ENCODE data around the gene GALM. TPM values are rescaled to one million over a fixed set of nuclear protein-coding genes. Genes with fewer than 3 reads are reported as not detected.

The GALM gene
- total RNA-seq, 1 experiment from 2014 or later = 10.0 TPM

- no peak for DNase-seq
- Mint-ChIP-seq H3K36me3 (ENCODE audit: insufficient read depth in 1 of 3, low read depth in 3 of 3) (no peaks in the 10 kb centered on the region), H3K9me3 (no peaks in the 10 kb centered on the region), H3K27me3 (ENCODE audit: low read depth) (no peaks in the 10 kb centered on the region; the same call in 1 of the 2 replicates), H3K27ac (no peak overlapping the region), H3K4me3 (no peak overlapping the region; a peak in 1 of 5 replicates), H3K4me1 (no peaks in the 10 kb centered on the region)
- Histone ChIP-seq H4K8ac (replicated peaks; ENCODE audit: insufficient read length, low read depth, low read length) (no peak overlapping the region), H3K9ac (ENCODE audit: extremely low read depth, insufficient read length, low read length) (no peak overlapping the region), H2BK20ac (ENCODE audit: low read depth, low read length, poor library complexity, severe bottlenecking) (no peak overlapping the region), H4K5ac (ENCODE audit: insufficient read length, low read depth, low read length) (no peak overlapping the region), H4K20me1 (ENCODE audit: control insufficient read depth, insufficient read depth, insufficient read length) (no peaks in the 10 kb centered on the region), H3K9me3 (ENCODE audit: control insufficient read depth, low read depth, low read length) (no peaks in the 10 kb centered on the region), H3K14ac (ENCODE audit: insufficient read depth, low read length) (no peak overlapping the region), H2BK15ac (ENCODE audit: low read depth, low read length) (no peak overlapping the region; the same call in 1 of the 2 replicates), H3K56ac (ENCODE audit: insufficient read length, low read depth, low read length) (no peak overlapping the region), H3K23me2 (ENCODE audit: insufficient read length, low read depth, low read length, poor library complexity, severe bottlenecking) (no peaks in the 10 kb centered on the region), H3K18ac (ENCODE audit: insufficient read length, low read depth, low read length) (no peak overlapping the region), H2BK12ac (ENCODE audit: insufficient read length, low read depth, low read length) (no peak overlapping the region), H4K91ac (ENCODE audit: insufficient read length, low read depth, low read length) (no peak overlapping the region), H3K4me2 (ENCODE audit: insufficient read depth, insufficient read length, low read length) (no peak overlapping the region), H2AK5ac (ENCODE audit: insufficient read length, low read length) (no peak overlapping the region), H3K79me2 (ENCODE audit: insufficient read depth, low read length) (no peaks in the 10 kb centered on the region), H3K79me1 (ENCODE audit: insufficient read depth, low read depth, low read length, poor library complexity, severe bottlenecking) (no peaks in the 10 kb centered on the region), H3K23ac (ENCODE audit: insufficient read length, low read depth, low read length) (no peak overlapping the region), H3K27me3 (ENCODE audit: insufficient read depth, low read length) (no peaks in the 10 kb centered on the region), H3K4ac (ENCODE audit: low read depth, low read length) (no peak overlapping the region), H2BK120ac (ENCODE audit: low read depth, low read length, poor library complexity, severe bottlenecking) (no peak overlapping the region), H3T11ph (ENCODE audit: low read length) (no peak overlapping the region), H2AFZ (ENCODE audit: low read length) (no peak overlapping the region), H3K27ac (ENCODE audit: insufficient read length, low read depth, low read length) (no peak overlapping the region), H2BK5ac (ENCODE audit: insufficient read length, low read length) (no peak overlapping the region), H3K4me1 (ENCODE audit: insufficient read depth, low read length) (no peaks in the 10 kb centered on the region)
- no peak for TF ChIP-seq CTCF (conservative IDR thresholded peaks at IDR 0.05)
- no CpG with 5 or more reads among the region's 10 CpGs for WGBS (ENCODE audit: extremely low coverage, insufficient read length, low lambda C conversion rate)
Measured at GRCh38 chr2:38653715-38654527, 12.0 kb upstream of the GALM start.

Measured in H9 (cell line).